SJCRH30 (cell line): ENCODE data around the gene PFKFB2. TPM values are rescaled to one million over a fixed set of nuclear protein-coding genes. Genes with fewer than 3 reads are reported as not detected.

ENCODE experiments used
- DNase-seq, 2 experiments: peaks; one replicate each; pipeline ENCODE4 v3.0.0-alpha.2; 2015 to 2020
- H3K27ac ChIP-seq: fragments of 250-450 bp; sonication (Bioruptor Pico); 2 replicates; pipeline ENCODE4 v1.5.1; 2020; ENCODE audit warnings: mild to moderate bottlenecking, moderate library complexity
- H3K27me3 ChIP-seq: fragments of 250-450 bp; sonication (Bioruptor Pico); 2 replicates; pipeline ENCODE4 v1.5.1; 2020; ENCODE audit warnings: mild to moderate bottlenecking, moderate library complexity
- H3K36me3 ChIP-seq: fragments of 250-450 bp; sonication (Bioruptor Pico); 2 replicates; pipeline ENCODE4 v1.5.1; 2020; ENCODE audit warnings: mild to moderate bottlenecking, moderate library complexity
- H3K4me1 ChIP-seq: fragments of 250-450 bp; sonication (Bioruptor Pico); 2 replicates; pipeline ENCODE4 v1.5.1; 2020; ENCODE audit warnings: mild to moderate bottlenecking, moderate library complexity
- H3K4me3 ChIP-seq: fragments of 250-450 bp; sonication (Bioruptor Pico); 2 replicates; pipeline ENCODE4 v1.5.1; 2020; ENCODE audit warnings: mild to moderate bottlenecking, moderate library complexity
- H3K9me3 ChIP-seq: fragments of 250-450 bp; sonication (Bioruptor Pico); replicated peaks from 2 replicates; pipeline ENCODE4 v1.5.1; 2020; ENCODE audit warnings: mild to moderate bottlenecking, moderate library complexity
- total RNA-seq: library from RNA; depleted of rRNA; stranded (reverse); fragments of >200 nt; shearing (Covaris generic); gene quantifications from 2 replicates; pipeline ENCODE4 v1.2.3, GENCODE V29; 2014

PFKFB2 gene
- total RNA-seq, 1 experiment from 2014 or later, result 1.0 TPM

GRCh38 chr1:207077470-207078377 lies 24.6 kb downstream of the PFKFB2 start:
- peak; percentile 45 to 86 for DNase-seq
- no peak overlapping the region for H3K27ac ChIP-seq
- no peaks in the 10 kb centered on the region for H3K36me3 ChIP-seq
- H3K4me3 ChIP-seq, result no peak overlapping the region
- H3K9me3 ChIP-seq, result no peaks in the 10 kb centered on the region
- H3K4me1 ChIP-seq, result no peaks in the 10 kb centered on the region
- H3K27me3 ChIP-seq, result 0 out of 2 replicates have a peak, but pooled peaks cover 8% of the 10 kb centered on the region

GRCh38 chr1:207078578-207079132 lies 25.6 kb downstream of the PFKFB2 start:
- H3K27me3 ChIP-seq, result 0 out of 2 replicates have a peak, but pooled peaks cover 8% of the 10 kb centered on the region
- H3K4me1 ChIP-seq, result no peaks in the 10 kb centered on the region
- H3K27ac ChIP-seq, result no peak overlapping the region
- H3K4me3 ChIP-seq, result no peak overlapping the region
- no peaks in the 10 kb centered on the region for H3K9me3 ChIP-seq
- DNase-seq, result no peak
- H3K36me3 ChIP-seq, result no peaks in the 10 kb centered on the region

- Histone ChIP-seq H3K27ac (no peak overlapping the region), H3K36me3 (no peaks in the 10 kb centered on the region), H3K27me3 (0 out of 2 replicates have a peak, but pooled peaks cover 8% of the 10 kb centered on the region), H3K9me3 (no peaks in the 10 kb centered on the region), H3K4me1 (no peaks in the 10 kb centered on the region), H3K4me3 (no peak overlapping the region)
- no peak for DNase-seq
Measured at GRCh38 chr1:207079706-207080241, 26.7 kb downstream of the PFKFB2 start.

- no peak overlapping the region for H3K4me3 ChIP-seq
- no peak for DNase-seq
Measured at GRCh38 chr1:207081088-207081487, 28.0 kb downstream of the PFKFB2 start.

GRCh38 chr1:207081806-207082205 lies 28.7 kb downstream of the PFKFB2 start:
- Histone ChIP-seq H3K27me3 (0 out of 2 replicates have a peak, but pooled peaks cover 8% of the 10 kb centered on the region), H3K9me3 (no peaks in the 10 kb centered on the region), H3K4me1 (no peaks in the 10 kb centered on the region), H3K27ac (no peak overlapping the region), H3K36me3 (no peaks in the 10 kb centered on the region), H3K4me3 (no peak overlapping the region)
- DNase-seq, result no peak

More at GRCh38 chr1:207081088-207081487, 28.0 kb downstream of the PFKFB2 start:
- Histone ChIP-seq H3K36me3 (no peaks in the 10 kb centered on the region), H3K9me3 (no peaks in the 10 kb centered on the region), H3K27me3 (0 out of 2 replicates have a peak, but pooled peaks cover 8% of the 10 kb centered on the region), H3K4me1 (no peaks in the 10 kb centered on the region), H3K27ac (no peak overlapping the region)

GRCh38 chr1:207084232-207084631 lies 31.2 kb downstream of the PFKFB2 start:
- no peak for DNase-seq
- H3K9me3 ChIP-seq, result no peaks in the 10 kb centered on the region
- no peaks in the 10 kb centered on the region for H3K36me3 ChIP-seq
- H3K27ac ChIP-seq, result no peak overlapping the region
- 0 out of 2 replicates have a peak, but pooled peaks cover 8% of the 10 kb centered on the region for H3K27me3 ChIP-seq
- H3K4me3 ChIP-seq, result no peak overlapping the region
- 0 out of 2 replicates have a peak, but pooled peaks cover 5% of the 10 kb centered on the region for H3K4me1 ChIP-seq

GRCh38 chr1:207084701-207085180 lies 31.7 kb downstream of the PFKFB2 start:
- DNase-seq, result peak; percentile 56 to 81
- Histone ChIP-seq H3K27ac (no peak overlapping the region), H3K4me3 (no peak overlapping the region), H3K27me3 (0 out of 2 replicates have a peak, but pooled peaks cover 8% of the 10 kb centered on the region), H3K4me1 (0 out of 2 replicates have a peak, but pooled peaks cover 5% of the 10 kb centered on the region), H3K36me3 (no peaks in the 10 kb centered on the region), H3K9me3 (no peaks in the 10 kb centered on the region)

- H3K27ac ChIP-seq, result no peak overlapping the region
- no peaks in the 10 kb centered on the region for H3K36me3 ChIP-seq
- H3K4me1 ChIP-seq, result 0 out of 2 replicates have a peak, but pooled peaks cover 5% of the 10 kb centered on the region
- no peak overlapping the region for H3K4me3 ChIP-seq
- H3K9me3 ChIP-seq, result no peaks in the 10 kb centered on the region
- DNase-seq, result no peak
- 0 out of 2 replicates have a peak, but pooled peaks cover 8% of the 10 kb centered on the region for H3K27me3 ChIP-seq
Measured at GRCh38 chr1:207085887-207086286, 32.8 kb downstream of the PFKFB2 start.

- no peaks in the 10 kb centered on the region for H3K27me3 ChIP-seq
- DNase-seq, result no peak
- no peaks in the 10 kb centered on the region for H3K9me3 ChIP-seq
- H3K4me3 ChIP-seq, result no peak overlapping the region
- no peaks in the 10 kb centered on the region for H3K36me3 ChIP-seq
- H3K27ac ChIP-seq, result no peak overlapping the region
- 0 out of 2 replicates have a peak, but pooled peaks cover 5% of the 10 kb centered on the region for H3K4me1 ChIP-seq
Measured at GRCh38 chr1:207088161-207088560, 35.1 kb downstream of the PFKFB2 start.

GRCh38 chr1:207088701-207089626 lies 35.9 kb downstream of the PFKFB2 start, which contains the start of gene C4BPB:
TSS of gene C4BPB (plus strand) at chr1:207088860. CDS start at chr1:207089532, 672 bp downstream.
- Histone ChIP-seq H3K27ac (no peak within 1 kb of the TSS), H3K9me3 (no peaks in the 10 kb centered on the region), H3K4me3 (no peak within 1 kb of the TSS), H3K36me3 (no peaks in the 10 kb centered on the region), H3K4me1 (0 out of 2 replicates have a peak, but pooled peaks cover 5% of the 10 kb centered on the region), H3K27me3 (no peaks in the 10 kb centered on the region)
- peak; percentile 17 to 29 for DNase-seq

- Histone ChIP-seq H3K27ac (no peak overlapping the region), H3K9me3 (no peaks in the 10 kb centered on the region), H3K27me3 (peaks cover 6% of the 10 kb centered on the region; the same call in 1 of the 2 replicates), H3K4me1 (0 out of 2 replicates have a peak, but pooled peaks cover 5% of the 10 kb centered on the region), H3K36me3 (no peaks in the 10 kb centered on the region), H3K4me3 (no peak overlapping the region)
- no peak for DNase-seq
Measured at GRCh38 chr1:207089627-207090355, 36.7 kb downstream of the PFKFB2 start.

GRCh38 chr1:207091200-207091908 lies 38.3 kb downstream of the PFKFB2 start:
- no peak for DNase-seq
- Histone ChIP-seq H3K27me3 (peaks cover 8% of the 10 kb centered on the region; the same call in 1 of the 2 replicates), H3K27ac (no peak overlapping the region), H3K4me3 (no peak overlapping the region), H3K9me3 (no peaks in the 10 kb centered on the region), H3K4me1 (0 out of 2 replicates have a peak, but pooled peaks cover 5% of the 10 kb centered on the region), H3K36me3 (no peaks in the 10 kb centered on the region)

- H3K36me3 ChIP-seq, result no peaks in the 10 kb centered on the region
- H3K4me1 ChIP-seq, result no peaks in the 10 kb centered on the region
- peaks cover 8% of the 10 kb centered on the region; the same call in 1 of the 2 replicates for H3K27me3 ChIP-seq
- DNase-seq, result no peak
- H3K4me3 ChIP-seq, result no peak overlapping the region
- H3K27ac ChIP-seq, result no peak overlapping the region
- no peaks in the 10 kb centered on the region for H3K9me3 ChIP-seq
Measured at GRCh38 chr1:207093944-207094343, 40.9 kb downstream of the PFKFB2 start.
